ENCODE data around the gene PKN3.

Gene PKN3

GRCh38 chr9:128718047-128718446, 15.7 kb downstream of the PKN3 start:
- TF ChIP-seq USF1 (IDR thresholded peaks at IDR 0.05) (no peak), TAF1 (IDR thresholded peaks at IDR 0.05; ENCODE audit: low read depth) (no peak), NFIC (IDR thresholded peaks at IDR 0.05) (no peak), REST (IDR thresholded peaks at IDR 0.05; ENCODE audit: low read depth) (no peak)

GRCh38 chr9:128718475-128718874, 16.2 kb downstream of the PKN3 start:
- TF ChIP-seq FOXM1 (IDR thresholded peaks at IDR 0.05; ENCODE audit: borderline replicate concordance, low read depth), result no peak
- no peak for TF ChIP-seq REST (IDR thresholded peaks at IDR 0.05; ENCODE audit: low read depth)

GRCh38 chr9:128719919-128720605, 17.8 kb downstream of the PKN3 start:
- no peak for TF ChIP-seq TCF12 (IDR thresholded peaks at IDR 0.05; ENCODE audit: low read depth)
- TF ChIP-seq TEAD4 (IDR thresholded peaks at IDR 0.05), result no peak
- TF ChIP-seq RAD21 (IDR thresholded peaks at IDR 0.05; ENCODE audit: low read depth), result no peak
- TF ChIP-seq ZBTB7A (IDR thresholded peaks at IDR 0.05; ENCODE audit: low read depth), result no peak
- no peak for TF ChIP-seq CEBPB (IDR thresholded peaks at IDR 0.05)
- no peak for TF ChIP-seq MAX (IDR thresholded peaks at IDR 0.05)
- no peak for TF ChIP-seq EGR1 (IDR thresholded peaks at IDR 0.05)
- no peak for TF ChIP-seq NFIC (IDR thresholded peaks at IDR 0.05)
- no peak for TF ChIP-seq CREB1 (IDR thresholded peaks at IDR 0.05; ENCODE audit: low read depth)
- TF ChIP-seq USF1 (IDR thresholded peaks at IDR 0.05), result no peak
- TF ChIP-seq FOXM1 (IDR thresholded peaks at IDR 0.05; ENCODE audit: borderline replicate concordance, low read depth), result no peak
- no peak for TF ChIP-seq REST (IDR thresholded peaks at IDR 0.05; ENCODE audit: low read depth)
- TF ChIP-seq TAF1 (IDR thresholded peaks at IDR 0.05; ENCODE audit: low read depth), result no peak
- TF ChIP-seq YY1 (IDR thresholded peaks at IDR 0.05; ENCODE audit: low read depth), result no peak
- TF ChIP-seq EP300 (IDR thresholded peaks at IDR 0.05; ENCODE audit: borderline replicate concordance), result no peak

- TF ChIP-seq REST (IDR thresholded peaks at IDR 0.05; ENCODE audit: low read depth), result peak; percentile 37; the same call in 1 of the 2 replicates
- TF ChIP-seq TCF12 (IDR thresholded peaks at IDR 0.05; ENCODE audit: low read depth), result no peak
These were observed 18.7 kb downstream of the PKN3 start for GRCh38 chr9:128720841-128721486.
